BJ (cell line): ENCODE data around the gene CAPN9. TPM values are rescaled to one million over a fixed set of nuclear protein-coding genes. Genes with fewer than 3 reads are reported as not detected.
A peak's percentile ranks its signal among the peaks of the same experiment; 100 is the strongest.

Experiments used
- CTCF ChIA-PET: fragments of 350-600 bp; formaldehyde crosslinking; extraction: SDS; loops from one replicate; lab custom pipeline; 2021; ENCODE audit warnings: antibody characterized with exemption, inconsistent platforms; lab: Yijun Ruan, JAX
- POLR2A ChIA-PET: fragments of 300-600 bp; sonication (Branson Sonifier 250); formaldehyde crosslinking; extraction: SDS; loops from one replicate; lab custom pipeline; 2021; ENCODE audit warnings: antibody characterized with exemption; lab: Charles Lee
- DNase-seq: peaks from one replicate; pipeline ENCODE4 v3.0.0-alpha.2; 2011; ENCODE audit warnings: low read depth
- H3K27me3 ChIP-seq: 2 replicates; pipeline ENCODE4 v1.6.0; 2011; ENCODE audit warnings: low read length; ENCODE audit not compliant: control insufficient read depth, insufficient read depth
- H3K36me3 ChIP-seq: 2 replicates; pipeline ENCODE4 v1.5.1; 2011; ENCODE audit warnings: low read length; ENCODE audit not compliant: control insufficient read depth, insufficient read depth
- H3K4me3 ChIP-seq: 2 replicates; pipeline ENCODE4 v1.5.1; 2011; ENCODE audit warnings: low read depth, mild to moderate bottlenecking, control low read depth, low read length
- polyA plus RNA-seq: library from polyadenylated mRNA; depleted of rRNA; stranded (reverse); fragments of >200 nt; gene quantifications from 2 replicates; pipeline ENCODE4 v1.2.3, GENCODE V29; 2011
- TF ChIP-seq, protein P1 (sequence below): IDR thresholded peaks from 2 replicates; pipeline ENCODE4 v1.5.1; 2011; ENCODE audit warnings: low read depth, mild to moderate bottlenecking, control low read depth, inconsistent platforms, low read length, moderate library complexity; ENCODE audit not compliant: insufficient read depth

Gene CAPN9
- polyA plus RNA-seq, 1 experiment: not detected

DNA sequence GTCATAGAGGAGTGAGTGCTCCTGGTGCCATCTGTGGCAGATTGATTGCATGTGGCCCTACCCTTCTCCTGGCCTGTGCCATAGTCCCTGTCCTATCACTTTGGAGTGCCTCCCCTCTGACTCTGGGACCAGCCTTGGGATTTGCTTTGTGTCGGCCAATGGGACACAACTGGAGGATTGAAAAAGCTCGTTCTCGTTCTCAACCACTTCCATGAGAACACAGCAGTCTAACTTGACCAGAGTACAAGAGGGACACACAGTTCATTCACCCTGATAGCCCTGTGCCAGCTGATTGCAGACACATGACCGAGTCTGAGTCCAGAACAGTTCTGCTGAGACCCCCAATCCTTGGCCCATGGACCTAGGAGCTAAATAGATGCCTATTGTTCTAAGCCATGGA lies 73.4 kb downstream of the CAPN9 start:
- POLR2A ChIA-PET: no interaction called here
- Histone ChIP-seq H3K4me3 (no peak overlapping the region), H3K36me3 (no peaks in the 10 kb centered on the region), H3K27me3 (no peaks in the 10 kb centered on the region)
- no peak for DNase-seq
- TF ChIP-seq, protein P1, sequence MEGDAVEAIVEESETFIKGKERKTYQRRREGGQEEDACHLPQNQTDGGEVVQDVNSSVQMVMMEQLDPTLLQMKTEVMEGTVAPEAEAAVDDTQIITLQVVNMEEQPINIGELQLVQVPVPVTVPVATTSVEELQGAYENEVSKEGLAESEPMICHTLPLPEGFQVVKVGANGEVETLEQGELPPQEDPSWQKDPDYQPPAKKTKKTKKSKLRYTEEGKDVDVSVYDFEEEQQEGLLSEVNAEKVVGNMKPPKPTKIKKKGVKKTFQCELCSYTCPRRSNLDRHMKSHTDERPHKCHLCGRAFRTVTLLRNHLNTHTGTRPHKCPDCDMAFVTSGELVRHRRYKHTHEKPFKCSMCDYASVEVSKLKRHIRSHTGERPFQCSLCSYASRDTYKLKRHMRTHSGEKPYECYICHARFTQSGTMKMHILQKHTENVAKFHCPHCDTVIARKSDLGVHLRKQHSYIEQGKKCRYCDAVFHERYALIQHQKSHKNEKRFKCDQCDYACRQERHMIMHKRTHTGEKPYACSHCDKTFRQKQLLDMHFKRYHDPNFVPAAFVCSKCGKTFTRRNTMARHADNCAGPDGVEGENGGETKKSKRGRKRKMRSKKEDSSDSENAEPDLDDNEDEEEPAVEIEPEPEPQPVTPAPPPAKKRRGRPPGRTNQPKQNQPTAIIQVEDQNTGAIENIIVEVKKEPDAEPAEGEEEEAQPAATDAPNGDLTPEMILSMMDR: no peak
- CTCF ChIA-PET: interaction anchor here (0.7 to 2.1 kb wide), 6 partner anchors 18 to 46 kb away, joined by 3 to 7 read pairs (median 4); no protein-coding TSS in a partner anchor

DNA sequence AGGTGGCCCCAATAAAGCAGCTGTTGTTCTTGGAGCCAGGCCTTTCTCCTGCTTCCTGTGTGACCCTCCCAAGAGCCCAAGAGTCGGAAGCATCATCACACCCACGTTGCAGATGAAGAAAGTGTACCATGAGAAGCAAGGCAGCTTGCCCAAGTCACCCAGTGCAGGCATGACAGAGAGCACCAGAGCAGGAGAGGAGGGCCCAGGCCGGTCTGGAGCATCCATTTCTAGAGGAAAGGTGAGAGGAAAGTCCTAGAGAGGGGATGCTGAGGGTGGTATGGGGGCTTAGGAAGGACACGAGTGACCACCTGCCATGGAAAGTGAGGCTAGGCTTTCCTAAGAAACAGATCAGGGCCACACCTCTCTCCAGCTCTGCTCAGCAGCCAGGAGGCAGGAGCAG lies 74.2 kb downstream of the CAPN9 start:
- no peak for DNase-seq
- CTCF ChIA-PET: interaction anchor here (0.7 to 2.1 kb wide), 5 partner anchors 20 to 179 kb away, joined by 3 to 7 read pairs (median 4); no protein-coding TSS in a partner anchor
- Histone ChIP-seq H3K27me3 (no peaks in the 10 kb centered on the region), H3K4me3 (no peak overlapping the region), H3K36me3 (no peaks in the 10 kb centered on the region)
- TF ChIP-seq, protein P1: no peak
- POLR2A ChIA-PET: no interaction called here

DNA sequence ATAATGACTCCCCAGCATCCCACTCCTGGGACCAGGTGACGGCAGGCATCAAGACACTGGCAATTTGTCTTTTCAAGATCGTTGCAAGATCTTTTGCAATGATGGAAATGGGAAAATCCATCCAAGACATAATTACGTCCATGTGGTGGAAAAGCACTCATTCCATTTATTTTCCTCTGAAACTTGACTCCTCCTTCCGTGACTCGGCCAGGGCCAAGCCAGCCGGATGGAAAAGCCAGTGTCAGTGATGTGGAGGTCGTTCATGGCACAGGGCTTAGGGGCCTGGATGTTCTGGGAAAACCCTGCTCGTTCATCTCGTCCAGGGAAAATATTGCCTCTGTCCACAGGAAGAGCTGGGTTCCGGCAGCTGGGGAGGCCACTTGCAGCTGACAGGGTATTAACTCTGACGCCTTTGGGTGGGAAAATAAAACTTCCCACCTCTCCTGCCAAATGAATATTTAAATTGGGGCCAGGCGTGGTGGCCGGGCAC lies 74.9 kb downstream of the CAPN9 start:
- ChIA-PET POLR2A (interaction anchor here (0.7 kb wide), 1 partner anchor 107 kb away, joined by 4 read pairs; no protein-coding TSS in a partner anchor), CTCF (interaction anchor here (0.6 to 1.6 kb wide), 4 partner anchors 25 to 418 kb away, joined by 3 to 4 read pairs (median 4); no protein-coding TSS in a partner anchor)
- peak; percentile 59 for DNase-seq
- no peaks in the 10 kb centered on the region for H3K27me3 ChIP-seq
- TF ChIP-seq, protein P1: no peak
- H3K4me3 ChIP-seq: no peak overlapping the region
- H3K36me3 ChIP-seq: no peaks in the 10 kb centered on the region

DNA sequence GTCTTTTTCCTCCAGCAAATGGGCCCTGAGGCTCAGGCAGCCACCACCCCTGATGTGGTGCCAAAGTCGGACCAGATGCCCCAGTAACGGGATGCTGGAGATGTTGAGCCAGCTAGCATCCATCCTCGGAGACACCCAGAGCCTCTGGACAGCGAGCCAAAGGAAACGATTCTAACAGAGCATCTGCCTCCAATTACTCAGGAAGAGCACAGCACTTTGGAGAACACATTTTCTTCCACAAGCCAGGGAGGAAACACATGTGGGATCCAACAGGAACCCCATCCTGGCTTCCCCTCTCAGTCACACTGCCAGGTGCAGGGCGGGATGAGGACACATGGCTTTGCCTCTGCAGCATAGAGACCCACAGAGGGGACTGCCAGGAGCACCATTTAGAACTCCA lies 76.2 kb downstream of the CAPN9 start:
- TF ChIP-seq, protein P1: no peak
- ChIA-PET POLR2A (no interaction called here), CTCF (interaction anchor here (1.4 kb wide), 1 partner anchor 95 kb away, joined by 3 read pairs; no protein-coding TSS in a partner anchor)
- no peaks in the 10 kb centered on the region for H3K27me3 ChIP-seq
- H3K36me3 ChIP-seq: no peaks in the 10 kb centered on the region
- DNase-seq: no peak
- H3K4me3 ChIP-seq: no peak overlapping the region

DNA sequence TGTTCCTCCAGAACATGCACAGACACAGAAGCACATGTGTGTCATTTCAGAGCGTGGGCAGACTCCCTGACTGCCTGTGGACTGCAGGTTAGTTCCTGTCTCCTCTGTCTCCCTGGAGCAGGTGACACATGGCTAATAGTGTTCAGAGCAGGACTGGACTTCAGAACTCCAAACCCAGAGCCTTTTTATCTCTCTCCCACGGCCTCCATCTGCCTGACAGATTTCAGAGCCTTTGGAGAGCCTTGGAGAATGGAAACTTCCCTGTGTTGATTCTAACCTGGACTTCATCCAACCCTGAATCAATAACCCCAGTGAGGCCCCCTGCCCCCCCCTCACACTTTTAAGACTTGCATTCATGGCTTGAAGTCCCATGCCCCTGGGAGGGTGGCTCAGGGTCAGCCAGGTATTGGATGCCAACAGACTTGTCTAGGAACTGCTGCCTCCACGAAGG lies 76.8 kb downstream of the CAPN9 start:
- Histone ChIP-seq H3K4me3 (no peak overlapping the region), H3K36me3 (no peaks in the 10 kb centered on the region), H3K27me3 (no peaks in the 10 kb centered on the region)
- POLR2A ChIA-PET: no interaction called here
- TF ChIP-seq, protein P1: no peak
- CTCF ChIA-PET: no interaction called here
- DNase-seq: no peak
